GM12891 (cell line): ENCODE data around the gene C1QTNF8.

Experiments used
- POLR2A ChIP-seq: IDR thresholded peaks from 2 replicates; pipeline ENCODE4 v1.6.1; 2011; ENCODE audit warnings: low read depth, low read length, control low read depth
- POLR2AphosphoS5 ChIP-seq: IDR thresholded peaks from 2 replicates; pipeline ENCODE4 v1.6.1; 2011; ENCODE audit warnings: low read depth, low read length, control low read depth
- POU2F2 ChIP-seq: IDR thresholded peaks from 2 replicates; pipeline ENCODE4 v1.6.1; 2011; ENCODE audit warnings: low read depth, mild to moderate bottlenecking, control low read depth, low read length, moderate library complexity
- SPI1 ChIP-seq: IDR thresholded peaks from 2 replicates; pipeline ENCODE4 v1.6.1; 2011; ENCODE audit warnings: low read depth, low read length, control low read depth
- TAF1 ChIP-seq: IDR thresholded peaks from 2 replicates; pipeline ENCODE4 v1.6.1; 2011; ENCODE audit warnings: low read depth, low read length, control low read depth

- TF ChIP-seq POLR2AphosphoS5 (no peak), POLR2A (no peak), TAF1 (no peak), POU2F2 (no peak), SPI1 (no peak)
These were observed 38.7 kb downstream of the C1QTNF8 start for GRCh38 chr16:1057252-1057932.
